ENCODE results near the gene ERP29. TPM values are rescaled to one million over a fixed set of nuclear protein-coding genes. Genes with fewer than 3 reads are reported as not detected.
A peak's percentile ranks its signal among the peaks of the same experiment; 100 is the strongest.
"Not testable (repeated sequence)": the region's sequence is repeated elsewhere in the genome, so short reads cannot be mapped to it uniquely, and the experiment has no call there.

Gene ERP29
- total RNA-seq, 3 donors from 2014 or later (not counting 1 experiment from before 2014, with no cell fraction given): 51.6 to 74.9 (median 57.8) TPM

DNA sequence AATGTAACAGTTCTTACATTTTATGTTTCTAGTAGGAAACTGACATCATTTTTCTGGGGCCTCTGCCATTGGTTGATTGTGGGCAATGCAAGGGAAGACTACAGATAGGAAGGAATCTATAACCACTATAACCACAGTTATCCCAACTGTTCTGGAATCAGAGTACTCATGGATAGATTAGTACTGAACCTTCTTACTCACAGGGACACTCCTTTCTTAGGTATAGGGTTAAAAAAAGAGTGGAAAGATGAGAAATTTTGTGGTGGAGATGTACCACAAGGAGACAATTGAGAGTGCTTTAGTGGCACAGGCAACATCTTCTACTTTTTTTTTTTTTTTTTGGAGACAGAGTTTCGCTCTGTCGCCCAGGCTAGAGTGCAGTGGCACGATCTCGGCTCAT lies 21.3 kb upstream of the ERP29 start:
- no peaks in the 10 kb centered on the region for H3K9me3 Mint-ChIP-seq
- Histone ChIP-seq H3K27ac (ENCODE audit: low read length) (no peak overlapping the region), H3K36me3 (ENCODE audit: control insufficient read depth, insufficient read depth, low read length) (no peaks in the 10 kb centered on the region), H3K9me3 (ENCODE audit: control insufficient read depth, insufficient read depth, low read length) (no peaks in the 10 kb centered on the region), H3K4me3 (ENCODE audit: low read length) (no peak overlapping the region), H3K4me1 (ENCODE audit: control insufficient read depth, insufficient read depth, low read length) (peaks cover 32% of the 10 kb centered on the region), H3K27me3 (ENCODE audit: control insufficient read depth, insufficient read depth, low read length) (no peaks in the 10 kb centered on the region)
- DNase-seq (peak in 1 of 2 donors; percentile 30), ATAC-seq (no peak)
- peak overlapping the region; percentile 10 for H3K4me3 Mint-ChIP-seq
- H3K36me3 Mint-ChIP-seq: no peaks in the 10 kb centered on the region
- intact Hi-C loops (cut with micrococcal nuclease): no loop called here
- TF ChIP-seq, protein P1, sequence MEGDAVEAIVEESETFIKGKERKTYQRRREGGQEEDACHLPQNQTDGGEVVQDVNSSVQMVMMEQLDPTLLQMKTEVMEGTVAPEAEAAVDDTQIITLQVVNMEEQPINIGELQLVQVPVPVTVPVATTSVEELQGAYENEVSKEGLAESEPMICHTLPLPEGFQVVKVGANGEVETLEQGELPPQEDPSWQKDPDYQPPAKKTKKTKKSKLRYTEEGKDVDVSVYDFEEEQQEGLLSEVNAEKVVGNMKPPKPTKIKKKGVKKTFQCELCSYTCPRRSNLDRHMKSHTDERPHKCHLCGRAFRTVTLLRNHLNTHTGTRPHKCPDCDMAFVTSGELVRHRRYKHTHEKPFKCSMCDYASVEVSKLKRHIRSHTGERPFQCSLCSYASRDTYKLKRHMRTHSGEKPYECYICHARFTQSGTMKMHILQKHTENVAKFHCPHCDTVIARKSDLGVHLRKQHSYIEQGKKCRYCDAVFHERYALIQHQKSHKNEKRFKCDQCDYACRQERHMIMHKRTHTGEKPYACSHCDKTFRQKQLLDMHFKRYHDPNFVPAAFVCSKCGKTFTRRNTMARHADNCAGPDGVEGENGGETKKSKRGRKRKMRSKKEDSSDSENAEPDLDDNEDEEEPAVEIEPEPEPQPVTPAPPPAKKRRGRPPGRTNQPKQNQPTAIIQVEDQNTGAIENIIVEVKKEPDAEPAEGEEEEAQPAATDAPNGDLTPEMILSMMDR (IDR thresholded peaks at IDR 0.05): no peak
- peak overlapping the region in 1 of 2 donors; percentile 44 for H3K27ac Mint-ChIP-seq
- 58% methylated on average over 4 of the region's 4 CpGs for WGBS (ENCODE audit: insufficient coverage)
- peaks cover 31 to 41% of the 10 kb centered on the region in 2 donors for H3K4me1 Mint-ChIP-seq
- no peaks in the 10 kb centered on the region for H3K27me3 Mint-ChIP-seq (ENCODE audit: low read depth in 2 of 2)

GRCh38 chr12:111992464-111992863 lies 20.8 kb upstream of the ERP29 start:
- peaks cover 31 to 41% of the 10 kb centered on the region in 2 donors for H3K4me1 Mint-ChIP-seq
- Histone ChIP-seq H3K27ac (ENCODE audit: low read length) (peak overlapping the region; percentile 11), H3K27me3 (ENCODE audit: control insufficient read depth, insufficient read depth, low read length) (no peaks in the 10 kb centered on the region), H3K4me1 (ENCODE audit: control insufficient read depth, insufficient read depth, low read length) (peaks cover 32% of the 10 kb centered on the region), H3K4me3 (ENCODE audit: low read length) (no peak overlapping the region), H3K36me3 (ENCODE audit: control insufficient read depth, insufficient read depth, low read length) (no peaks in the 10 kb centered on the region), H3K9me3 (ENCODE audit: control insufficient read depth, insufficient read depth, low read length) (no peaks in the 10 kb centered on the region)
- no peaks in the 10 kb centered on the region for H3K36me3 Mint-ChIP-seq
- intact Hi-C loops (cut with micrococcal nuclease): no loop called here
- DNase-seq (no peak), ATAC-seq (no peak)
- TF ChIP-seq, protein P1 (IDR thresholded peaks at IDR 0.05): no peak
- WGBS (ENCODE audit: insufficient coverage): 71% methylated on average over 6 of the region's 6 CpGs
- H3K4me3 Mint-ChIP-seq: no peak overlapping the region
- H3K9me3 Mint-ChIP-seq: no peaks in the 10 kb centered on the region
- no peaks in the 10 kb centered on the region for H3K27me3 Mint-ChIP-seq (ENCODE audit: low read depth in 2 of 2)
- H3K27ac Mint-ChIP-seq: peak overlapping the region in 1 of 2 donors; percentile 82

GRCh38 chr12:111993292-111994150 lies 19.7 kb upstream of the ERP29 start:
- DNase-seq: peak in 1 of 2 donors; percentile 70
- Mint-ChIP-seq H3K9me3 (no peaks in the 10 kb centered on the region), H3K27ac (peak overlapping the region; percentile 82 to 85), H3K4me1 (peaks cover 31 to 41% of the 10 kb centered on the region in 2 donors), H3K4me3 (peak overlapping the region; percentile 90), H3K36me3 (no peaks in the 10 kb centered on the region), H3K27me3 (ENCODE audit: low read depth in 2 of 2) (no peaks in the 10 kb centered on the region)
- no peaks in the 10 kb centered on the region for H3K27me3 ChIP-seq (ENCODE audit: control insufficient read depth, insufficient read depth, low read length)
- peak overlapping the region; percentile 39 for H3K27ac ChIP-seq (ENCODE audit: low read length)
- H3K36me3 ChIP-seq (ENCODE audit: control insufficient read depth, insufficient read depth, low read length): no peaks in the 10 kb centered on the region
- no peaks in the 10 kb centered on the region for H3K9me3 ChIP-seq (ENCODE audit: control insufficient read depth, insufficient read depth, low read length)
- intact Hi-C loops (cut with micrococcal nuclease): no loop called here
- 39% methylated on average over 2 of the region's 2 CpGs for WGBS (ENCODE audit: insufficient coverage)
- TF ChIP-seq, protein P1 (IDR thresholded peaks at IDR 0.05): no peak
- peak; percentile 29 to 36 (median 32) for ATAC-seq
- peaks cover 32% of the 10 kb centered on the region for H3K4me1 ChIP-seq (ENCODE audit: control insufficient read depth, insufficient read depth, low read length)
- peak overlapping the region; percentile 12 for H3K4me3 ChIP-seq (ENCODE audit: low read length)

- H3K27me3 ChIP-seq (ENCODE audit: control insufficient read depth, insufficient read depth, low read length); H3K36me3 ChIP-seq (ENCODE audit: control insufficient read depth, insufficient read depth, low read length); H3K9me3 Mint-ChIP-seq; H3K27me3 Mint-ChIP-seq (ENCODE audit: low read depth in 2 of 2); ATAC-seq; H3K9me3 ChIP-seq (ENCODE audit: control insufficient read depth, insufficient read depth, low read length); H3K36me3 Mint-ChIP-seq: not testable (repeated sequence)
- WGBS (ENCODE audit: insufficient coverage): 28% methylated on average over 17 of the region's 17 CpGs
- Mint-ChIP-seq H3K27ac (peak overlapping the region; percentile 82 to 85), H3K4me1 (peaks cover 31 to 41% of the 10 kb centered on the region in 2 donors), H3K4me3 (peak overlapping the region; percentile 90)
- Histone ChIP-seq H3K4me3 (ENCODE audit: low read length) (peak overlapping the region; percentile 12), H3K27ac (ENCODE audit: low read length) (peak overlapping the region; percentile 39), H3K4me1 (ENCODE audit: control insufficient read depth, insufficient read depth, low read length) (peaks cover 36% of the 10 kb centered on the region)
- DNase-seq: peak in 1 of 2 donors; percentile 67
- intact Hi-C loops (cut with micrococcal nuclease): loop anchor here (5.0 kb wide), 1 partner anchor 47 kb away; no protein-coding TSS in a partner anchor
These were observed 18.8 kb upstream of the ERP29 start for GRCh38 chr12:111994211-111995111.

All from natural killer cell (primary cell).